NCI-H2081 (cell line): Measurements from ENCODE around the gene DES.

Experiments used
- DNase-seq, 2 experiments: peaks; one replicate each; lab custom pipeline; 2025; lab: John Stamatoyannopoulos, UW

The DES gene

DNA sequence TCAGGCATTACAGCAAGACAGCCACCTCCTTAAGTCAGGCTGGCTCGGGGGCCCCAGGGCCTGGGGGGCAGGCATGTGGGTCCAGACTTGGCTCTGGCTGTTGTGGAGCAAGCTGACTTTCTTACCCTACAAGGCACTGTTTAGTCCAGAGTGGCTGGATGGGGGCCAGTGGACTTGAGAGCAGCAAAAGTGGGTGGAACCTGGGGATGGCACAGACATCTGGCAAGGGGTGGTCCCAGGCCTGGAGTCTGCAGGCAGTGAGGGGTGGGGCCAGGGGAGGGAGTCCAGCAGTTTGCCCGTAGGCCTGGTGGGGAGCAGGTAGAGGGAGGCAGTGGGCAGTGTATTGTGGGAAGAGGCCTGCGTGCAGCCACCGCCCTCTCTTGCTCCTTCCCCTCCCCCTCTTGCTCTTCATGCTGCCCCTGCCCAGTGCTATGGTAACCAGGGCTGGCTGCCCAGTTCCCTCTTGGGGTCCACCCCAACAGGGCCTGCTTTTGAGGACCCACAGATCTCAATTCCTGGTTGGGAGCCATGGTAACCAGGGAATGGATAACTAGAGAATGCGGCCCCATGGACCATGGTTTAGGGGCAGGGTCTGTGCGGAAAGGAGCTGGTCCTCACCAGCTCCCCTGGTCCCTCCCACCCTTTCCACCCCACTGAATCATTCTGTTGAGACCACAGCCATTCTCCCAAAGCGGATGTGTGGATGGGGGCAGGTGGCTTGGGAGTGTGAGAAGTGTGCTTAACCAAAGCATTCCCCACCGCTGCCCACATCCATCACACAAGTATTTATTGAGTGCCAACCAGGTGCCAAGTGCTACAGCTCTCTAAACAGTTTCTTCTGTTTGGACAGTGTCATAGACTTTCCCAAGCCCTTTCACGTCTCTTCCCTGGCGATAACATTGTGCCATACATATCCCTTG lies 35.8 kb downstream of the DES start:
- peak in 1 of 2 experiments; percentile 56 for DNase-seq

DNA sequence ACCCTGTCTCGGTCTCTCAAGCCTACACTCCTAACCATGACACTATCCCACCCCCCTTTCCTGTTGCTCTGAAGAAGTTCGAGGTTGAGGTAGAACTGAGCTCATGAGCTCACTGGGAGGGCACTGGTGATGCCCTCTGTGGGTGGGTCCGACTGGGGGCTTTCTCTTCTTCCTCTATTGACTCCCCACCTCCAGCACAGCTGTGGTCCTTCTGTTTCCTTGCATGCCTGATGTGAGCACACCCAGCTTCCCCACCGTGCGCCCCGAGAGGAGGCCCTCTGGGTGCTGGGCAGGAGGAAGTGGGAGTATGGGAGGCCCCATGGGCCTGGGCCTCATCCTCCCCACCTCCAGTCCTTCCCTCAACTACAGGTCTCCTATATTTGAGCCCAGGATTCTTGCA lies 37.4 kb downstream of the DES start:
- no peak for DNase-seq

DNA sequence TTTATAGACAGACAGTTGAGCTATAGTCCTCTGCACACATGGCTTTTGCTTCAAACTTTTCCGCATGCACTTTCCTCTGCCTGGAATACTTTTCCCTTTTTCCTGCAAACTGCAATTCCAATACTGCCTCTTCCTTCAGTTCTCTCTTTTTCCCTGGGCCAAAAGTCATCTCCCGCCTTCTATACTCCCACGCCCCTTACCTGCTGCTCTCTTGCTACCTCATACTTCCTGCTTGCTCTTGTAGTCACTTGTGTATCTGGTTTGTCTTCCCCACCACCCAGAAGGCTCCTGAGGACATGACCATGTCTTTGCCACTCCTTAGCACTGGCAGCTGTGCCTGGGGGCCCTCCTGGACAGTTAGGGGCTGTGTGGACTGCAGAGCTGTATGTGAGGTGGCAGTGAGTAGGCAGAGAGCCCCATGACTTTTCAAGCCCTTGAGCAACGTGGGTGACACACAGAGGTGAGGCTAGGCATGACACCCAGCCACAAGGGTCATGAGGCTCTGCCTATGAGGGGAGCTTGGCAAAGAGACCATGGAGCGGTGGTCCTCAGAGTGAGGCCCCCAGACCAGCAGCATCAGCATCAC lies 39.7 kb downstream of the DES start:
- DNase-seq = no peak

DNA sequence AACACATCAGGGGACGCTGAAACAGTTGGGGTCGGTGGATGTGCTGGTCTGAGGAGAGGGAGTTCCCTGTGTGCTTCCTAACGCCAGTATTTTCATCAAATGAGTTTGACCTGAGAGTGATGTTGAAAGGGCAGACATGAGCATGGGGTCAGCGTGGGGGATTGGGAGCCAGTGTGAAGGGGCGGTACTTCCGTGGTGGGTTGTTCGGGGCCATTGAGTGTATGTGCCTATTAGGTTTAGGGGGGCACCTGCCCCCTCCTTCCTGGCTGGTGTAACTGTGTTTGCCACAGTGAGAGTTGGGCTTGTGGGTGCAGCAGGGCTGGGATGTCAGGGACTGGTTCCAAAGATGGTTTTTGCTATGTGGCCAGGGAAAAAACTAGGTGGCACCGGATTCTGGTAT lies 40.8 kb downstream of the DES start:
- no peak for DNase-seq

DNA sequence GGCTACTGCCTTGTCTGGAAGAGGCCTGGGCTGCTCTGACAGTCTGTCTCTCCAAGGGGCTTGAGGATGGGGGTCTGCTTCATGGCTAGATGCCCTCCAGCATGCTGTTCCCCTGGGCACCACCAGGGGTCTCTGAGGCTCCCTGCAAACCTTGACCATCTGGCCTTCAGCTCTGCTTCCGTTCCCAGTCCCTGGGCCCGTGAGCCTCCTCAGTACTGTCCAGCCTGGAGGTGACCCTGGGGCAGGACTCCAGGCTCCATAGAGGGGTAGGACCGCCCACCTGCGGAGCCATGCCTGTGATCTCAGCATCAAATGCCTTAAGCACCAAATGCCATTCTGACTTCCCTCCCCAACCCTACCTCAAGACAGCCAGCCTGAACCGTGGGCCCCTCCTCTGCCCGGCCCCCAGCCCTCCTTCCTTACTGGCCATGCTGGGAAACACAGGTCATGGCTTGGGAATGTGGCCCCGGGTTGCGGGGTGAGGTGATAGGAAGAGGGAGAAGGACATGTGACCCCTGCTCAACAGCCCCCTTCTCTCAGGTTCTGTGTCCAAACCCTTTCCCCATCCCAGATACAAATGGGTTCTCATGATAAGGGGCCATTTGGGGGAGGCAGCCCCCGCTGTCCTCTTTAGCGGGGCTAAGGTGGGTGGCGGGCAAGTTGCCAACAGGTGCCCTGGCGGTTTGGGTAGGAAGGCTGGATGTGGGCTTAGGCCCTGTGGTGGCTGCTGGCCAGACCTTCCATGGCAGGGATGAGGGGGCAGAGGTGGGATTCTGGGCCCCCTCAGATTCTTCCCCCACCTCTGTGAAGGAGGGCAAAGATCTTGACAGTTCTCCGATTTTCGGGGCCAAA lies 41.5 kb downstream of the DES start:
- DNase-seq = peak in 1 of 2 experiments; percentile 26

DNA sequence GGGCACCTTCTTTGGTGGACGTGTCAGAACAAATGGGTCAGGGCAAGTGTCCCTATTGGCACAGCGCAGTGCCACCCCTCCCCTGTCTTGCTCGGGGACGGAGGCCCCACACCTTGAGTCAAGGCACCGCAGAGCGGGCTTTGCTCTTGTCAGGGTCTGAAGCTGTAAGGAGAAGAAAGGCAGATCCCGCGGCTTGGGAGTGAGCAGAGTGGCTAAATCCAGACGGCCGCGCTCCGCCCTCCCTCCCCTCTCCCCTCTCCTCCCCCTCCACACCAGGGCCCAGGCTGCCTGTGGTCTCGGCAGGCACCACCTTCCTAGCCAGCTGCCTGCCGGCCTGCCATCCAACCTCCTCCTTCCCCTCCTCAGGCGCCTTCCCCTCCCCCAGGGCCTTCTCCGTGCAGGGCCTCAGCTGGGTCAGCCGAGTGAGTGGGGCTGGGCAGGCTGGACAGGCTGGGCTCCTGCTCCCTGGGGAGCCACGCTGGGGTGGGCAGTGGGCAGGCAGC lies 42.3 kb downstream of the DES start:
- no peak for DNase-seq

DNA sequence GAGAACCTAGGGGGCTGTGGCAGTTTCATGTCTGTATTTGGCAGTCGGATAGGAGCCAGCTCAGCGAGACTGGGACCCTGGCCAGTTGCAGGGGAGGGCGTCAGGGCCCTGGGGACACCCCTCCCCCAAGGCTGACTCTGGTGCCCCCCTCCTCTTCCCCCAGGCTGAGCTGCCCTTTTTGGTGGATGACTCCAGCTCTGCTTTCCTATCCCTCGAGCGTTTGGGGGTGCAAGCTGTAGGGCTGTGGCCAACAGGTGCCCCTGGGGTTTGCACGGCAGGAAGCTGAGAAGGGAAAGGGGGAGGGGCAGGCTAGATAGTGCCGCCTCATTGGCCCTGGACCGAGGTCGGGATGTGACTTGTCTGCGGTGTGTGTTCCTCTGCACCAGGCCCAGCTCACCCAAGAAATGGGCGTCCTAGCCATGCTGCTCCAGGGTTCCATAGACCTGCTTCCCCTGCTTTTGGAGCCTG lies 42.9 kb downstream of the DES start:
- no peak for DNase-seq

DNA sequence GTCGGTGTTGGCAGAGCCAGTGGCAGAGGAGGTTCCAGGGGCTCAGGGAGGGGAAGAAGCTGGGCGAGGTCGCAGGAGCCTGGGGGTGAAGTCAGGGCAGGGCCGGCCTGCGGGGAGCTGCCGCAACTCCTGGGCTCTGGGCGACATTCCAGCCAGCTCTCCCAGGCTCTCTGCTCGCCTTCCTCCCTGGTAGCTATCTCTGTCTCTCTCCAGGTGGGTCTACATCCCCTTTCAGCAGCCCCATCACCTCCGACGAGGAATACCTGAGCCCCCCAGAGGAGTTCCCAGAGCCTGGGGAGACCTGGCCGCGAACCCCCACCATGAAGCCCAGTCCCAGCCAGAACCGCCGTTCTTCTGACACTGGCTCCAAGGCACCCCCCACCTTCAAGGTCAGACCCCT lies 43.5 kb downstream of the DES start:
- no peak for DNase-seq

DNA sequence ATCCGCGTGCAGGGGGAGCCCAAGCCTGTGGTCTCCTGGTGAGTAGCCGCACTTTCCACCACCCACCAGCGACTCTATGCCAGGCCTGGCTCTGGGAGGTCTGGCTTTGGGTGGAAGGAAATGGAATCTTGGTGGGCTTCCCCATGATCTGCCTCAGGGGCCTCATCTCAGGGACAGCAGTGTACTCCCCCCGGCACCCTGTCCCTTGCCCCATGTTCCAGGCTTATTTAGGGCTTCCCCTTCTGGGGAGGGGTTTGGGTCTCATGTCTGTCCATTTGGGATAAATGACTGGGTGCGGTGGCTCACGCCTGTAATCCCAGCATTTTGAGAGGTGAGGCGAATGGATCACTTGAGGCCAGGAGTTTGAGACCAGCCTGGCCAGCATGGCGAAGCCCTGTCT lies 44.2 kb downstream of the DES start:
- DNase-seq = no peak

DNA sequence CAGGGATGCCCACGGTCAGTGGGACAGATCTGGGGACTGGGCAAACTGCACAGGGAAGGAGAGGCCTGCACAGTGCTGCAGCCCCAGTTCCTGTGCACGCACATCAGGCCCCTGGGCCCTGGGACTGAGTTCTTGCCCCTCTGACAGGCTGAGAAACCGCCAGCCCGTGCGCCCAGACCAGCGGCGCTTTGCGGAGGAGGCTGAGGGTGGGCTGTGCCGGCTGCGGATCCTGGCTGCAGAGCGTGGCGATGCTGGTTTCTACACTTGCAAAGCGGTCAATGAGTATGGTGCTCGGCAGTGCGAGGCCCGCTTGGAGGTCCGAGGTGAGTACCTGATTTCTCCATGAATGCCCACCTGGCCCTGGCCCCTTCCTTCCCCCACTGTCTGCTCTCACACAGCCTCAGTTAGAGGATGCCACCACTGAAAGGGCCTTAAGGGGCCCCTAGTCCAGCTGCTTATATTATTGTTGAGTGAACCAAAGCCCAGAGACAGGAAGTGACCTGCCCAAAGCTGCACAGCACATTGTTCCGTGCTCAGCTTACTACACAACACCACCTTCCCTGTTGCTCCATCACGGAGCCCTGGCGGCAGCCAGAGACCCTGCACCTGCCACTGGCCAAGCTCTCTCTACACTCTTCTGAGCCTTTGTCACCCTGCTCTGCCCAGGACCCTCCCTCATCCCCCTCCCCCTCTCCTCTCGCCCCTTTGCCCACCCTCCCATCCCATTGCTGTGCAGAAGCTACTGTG lies 46.3 kb downstream of the DES start:
- DNase-seq = no peak

DNA sequence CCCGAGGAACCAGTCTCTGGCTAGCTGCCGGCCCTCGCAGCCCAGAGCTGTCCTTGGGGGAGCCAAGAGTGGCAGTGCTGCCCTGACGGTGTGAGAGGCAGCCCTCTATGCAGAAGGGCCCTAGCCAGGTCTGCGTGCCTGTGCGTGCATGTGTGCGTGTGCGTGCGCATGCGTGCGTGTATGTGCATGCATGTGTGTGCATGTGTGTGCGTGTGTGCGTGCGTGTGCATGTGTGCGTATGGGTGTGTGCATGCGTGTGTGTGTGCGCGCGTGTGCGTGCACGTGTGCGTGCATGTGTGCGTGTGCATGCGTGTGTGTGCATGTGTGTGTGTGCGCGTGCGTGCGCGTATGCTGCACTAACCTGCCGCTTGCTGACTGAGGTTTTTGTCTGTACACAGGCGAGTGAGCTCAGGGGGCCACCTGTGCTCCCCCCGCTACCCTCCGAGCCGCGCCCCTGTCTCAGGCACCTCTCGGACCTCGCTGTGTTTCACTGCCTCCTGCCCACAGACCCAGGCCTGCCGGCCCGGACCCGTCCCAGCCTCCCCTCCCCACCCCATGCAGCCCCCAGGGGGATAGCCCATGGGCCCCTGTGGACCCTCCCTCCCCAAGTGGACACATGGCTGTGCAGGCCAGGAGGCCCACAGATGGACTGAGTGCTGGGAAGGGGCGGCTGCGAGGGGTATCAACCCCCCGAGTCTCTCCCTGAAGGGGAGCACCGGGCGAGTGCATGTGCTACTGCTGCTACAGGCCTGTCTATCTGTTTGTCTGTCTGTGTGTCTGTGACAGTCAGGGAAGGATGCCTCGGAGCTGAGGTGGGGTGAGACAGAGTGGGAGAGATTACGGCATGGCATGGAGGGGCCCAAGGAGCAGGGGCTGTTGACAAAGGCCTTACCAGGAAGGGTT lies 47.7 kb downstream of the DES start:
- no peak for DNase-seq

DNA sequence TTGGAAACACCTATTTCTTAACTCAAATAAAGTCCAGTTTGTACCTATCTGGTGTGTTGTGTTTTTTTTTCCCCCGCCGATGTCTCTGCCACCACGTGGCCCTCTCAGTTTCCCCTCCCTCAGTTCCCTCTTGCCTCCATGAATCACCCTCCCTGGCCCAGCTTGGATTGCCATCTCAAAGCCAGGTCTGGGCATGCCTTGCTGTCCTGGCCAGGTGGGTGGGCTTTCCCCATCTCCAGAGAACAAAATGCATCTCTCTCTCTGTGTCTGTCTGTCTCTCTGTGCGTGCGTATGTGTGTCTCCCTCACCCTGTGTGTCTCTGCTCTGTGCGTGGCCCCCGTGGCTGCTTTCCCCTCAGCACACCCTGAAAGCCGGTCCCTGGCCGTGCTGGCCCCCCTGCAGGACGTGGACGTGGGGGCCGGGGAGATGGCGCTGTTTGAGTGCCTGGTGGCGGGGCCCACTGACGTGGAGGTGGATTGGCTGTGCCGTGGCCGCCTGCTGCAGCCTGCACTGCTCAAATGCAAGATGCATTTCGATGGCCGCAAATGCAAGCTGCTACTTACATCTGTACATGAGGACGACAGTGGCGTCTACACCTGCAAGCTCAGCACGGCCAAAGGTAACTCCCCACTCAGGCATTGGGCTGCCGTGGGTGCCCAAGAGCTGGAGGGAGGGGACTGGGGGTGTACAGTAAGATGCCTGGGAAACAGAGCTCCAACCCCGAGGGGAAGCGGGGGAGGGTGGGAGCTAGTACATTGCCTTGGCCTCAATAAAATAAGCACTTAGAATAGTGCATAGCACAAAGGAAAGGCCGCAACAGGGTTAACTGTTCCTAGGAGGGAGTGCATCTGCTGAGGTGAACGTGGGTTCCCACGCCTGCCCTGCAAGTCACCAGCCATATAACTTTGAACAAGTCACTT lies 48.9 kb downstream of the DES start:
- DNase-seq = no peak

DNA sequence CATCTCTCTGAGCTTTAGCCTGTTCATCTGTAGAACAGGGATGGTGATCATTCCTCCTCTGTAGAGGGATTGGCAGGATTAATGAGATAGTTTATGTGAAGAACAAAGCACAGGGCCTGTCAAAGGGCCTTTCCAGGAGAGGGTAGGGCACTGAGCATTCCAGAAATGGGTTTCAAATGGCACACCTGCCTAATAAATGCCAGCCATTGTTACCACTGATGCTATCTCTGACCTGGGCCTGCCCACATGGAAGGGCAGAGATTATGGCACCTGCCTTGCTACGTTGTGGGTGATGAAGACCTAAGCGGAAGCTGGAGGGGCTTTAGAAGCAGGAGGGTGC lies 49.5 kb downstream of the DES start:
- no peak for DNase-seq

DNA sequence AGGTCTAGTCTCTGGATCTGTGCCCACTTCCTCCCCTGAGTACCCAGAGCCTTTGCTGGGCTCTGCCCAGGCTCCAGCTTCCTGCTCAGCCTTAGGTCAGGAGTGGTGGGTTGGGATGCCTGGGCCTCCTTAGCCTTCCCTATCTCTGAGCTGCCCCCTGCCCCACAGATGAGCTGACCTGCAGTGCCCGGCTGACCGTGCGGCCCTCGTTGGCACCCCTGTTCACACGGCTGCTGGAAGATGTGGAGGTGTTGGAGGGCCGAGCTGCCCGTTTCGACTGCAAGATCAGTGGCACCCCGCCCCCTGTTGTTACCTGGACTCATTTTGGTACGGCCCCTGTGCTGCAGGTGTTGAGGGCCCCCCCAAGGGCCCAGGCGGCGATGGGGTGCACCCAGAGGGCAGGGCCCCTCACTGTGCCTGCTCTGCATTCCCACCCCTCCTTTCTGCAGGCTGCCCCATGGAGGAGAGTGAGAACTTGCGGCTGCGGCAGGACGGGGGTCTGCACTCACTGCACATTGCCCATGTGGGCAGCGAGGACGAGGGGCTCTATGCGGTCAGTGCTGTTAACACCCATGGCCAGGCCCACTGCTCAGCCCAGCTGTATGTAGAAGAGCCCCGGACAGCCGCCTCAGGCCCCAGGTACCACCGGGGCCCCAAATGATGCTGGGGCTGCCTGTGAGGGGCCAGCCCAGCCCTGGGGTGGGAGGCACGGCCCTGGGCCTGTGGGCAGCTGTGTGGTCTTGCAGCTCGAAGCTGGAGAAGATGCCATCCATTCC lies 50.4 kb downstream of the DES start:
- DNase-seq = no peak

DNA sequence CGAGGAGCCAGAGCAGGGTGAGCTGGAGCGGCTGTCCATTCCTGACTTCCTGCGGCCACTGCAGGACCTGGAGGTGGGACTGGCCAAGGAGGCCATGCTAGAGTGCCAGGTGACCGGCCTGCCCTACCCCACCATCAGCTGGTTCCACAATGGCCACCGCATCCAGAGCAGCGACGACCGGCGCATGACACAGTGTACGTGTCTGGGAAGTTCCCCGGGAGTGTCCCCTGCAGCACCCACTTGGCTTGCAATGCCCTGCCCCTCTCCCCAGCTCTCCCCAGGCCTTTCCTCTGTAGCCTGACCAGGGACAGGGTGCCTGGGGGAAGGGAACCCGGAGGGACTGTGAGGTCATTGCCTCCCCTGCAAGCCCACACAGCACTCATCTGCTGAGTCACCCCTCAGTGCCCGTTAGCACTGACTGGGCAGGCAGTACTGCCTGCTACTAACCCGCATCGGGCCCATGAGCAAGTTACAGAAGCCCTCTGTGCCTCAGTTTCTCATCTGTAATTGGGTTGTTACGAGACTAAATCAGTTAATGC lies 51.1 kb downstream of the DES start:
- DNase-seq = no peak

DNA sequence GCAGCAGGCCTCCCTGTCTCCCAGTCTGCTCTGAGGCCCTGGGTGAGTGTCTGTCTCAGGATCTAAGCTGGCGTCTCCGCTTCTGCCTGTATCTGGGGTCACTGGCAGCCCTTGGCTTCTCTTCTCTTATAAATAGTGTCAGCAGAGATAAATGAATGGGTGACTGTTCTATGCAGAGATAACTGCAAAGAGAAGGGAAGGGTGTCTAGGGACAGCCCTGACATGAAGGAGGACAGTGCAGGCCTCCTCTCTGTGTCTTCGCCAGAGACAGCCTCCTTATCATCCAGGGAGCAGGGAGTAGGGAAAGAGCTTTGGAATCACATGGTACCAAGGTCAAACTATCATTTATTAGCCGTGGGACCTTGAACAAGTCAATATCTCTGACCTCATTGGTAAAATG lies 52.3 kb downstream of the DES start:
- no peak for DNase-seq

DNA sequence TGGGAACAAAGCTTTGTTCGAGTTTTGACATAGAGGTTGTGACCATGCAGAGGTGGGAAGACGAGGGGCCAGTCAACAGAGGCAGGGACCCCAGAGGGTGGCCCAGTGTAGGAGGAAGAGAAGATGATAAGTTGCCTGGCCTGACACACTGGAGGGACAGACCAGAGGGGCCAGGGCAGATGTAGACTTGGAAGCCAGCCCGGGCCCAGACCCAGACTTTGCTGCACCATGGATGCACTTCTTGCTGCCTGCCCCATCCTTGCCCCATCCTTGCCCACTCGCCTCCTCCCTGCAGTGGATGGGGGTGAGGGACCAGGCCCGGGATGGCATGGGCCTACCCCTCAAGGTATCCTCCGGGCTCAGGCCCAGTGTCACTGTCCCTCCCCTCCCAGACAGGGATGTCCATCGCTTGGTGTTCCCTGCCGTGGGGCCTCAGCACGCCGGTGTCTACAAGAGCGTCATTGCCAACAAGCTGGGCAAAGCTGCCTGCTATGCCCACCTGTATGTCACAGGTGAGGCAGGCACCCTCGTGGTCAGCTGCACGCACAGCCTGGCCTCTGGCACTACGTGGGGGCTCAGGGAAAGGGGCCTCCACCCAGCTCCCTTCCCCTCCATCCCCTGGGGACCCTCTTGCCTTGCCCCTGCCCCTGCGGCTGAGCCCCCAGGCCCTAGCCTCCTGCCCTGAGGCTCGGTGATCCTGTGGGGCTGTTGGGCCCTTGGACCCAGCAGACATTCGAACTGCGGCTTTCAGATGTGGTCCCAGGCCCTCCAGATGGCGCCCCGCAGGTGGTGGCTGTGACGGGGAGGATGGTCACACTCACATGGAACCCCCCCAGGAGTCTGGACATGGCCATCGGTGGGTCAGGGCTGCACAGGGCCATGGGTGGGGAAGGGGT lies 53.5 kb downstream of the DES start:
- DNase-seq = no peak
